B cell (primary cell): ENCODE measurements around the gene CCDC8. TPM values are rescaled to one million over a fixed set of nuclear protein-coding genes. Genes with fewer than 3 reads are reported as not detected.

Experiments used
- ATAC-seq: fragments of 200-7000 bp; cut with Tn5 transposase; one replicate; pipeline ENCODE4 v1.10.0; 2021; ENCODE audit warnings: low read depth, mild to moderate bottlenecking, moderate number of reproducible peaks, moderate library complexity
- CTCF ChIA-PET: fragments of 350-600 bp; sonication (Branson Sonifier 250); formaldehyde crosslinking; loops from one replicate; lab custom pipeline; 2021; ENCODE audit warnings: antibody characterized with exemption, inconsistent platforms; lab: Charles Lee
- POLR2A ChIA-PET: fragments of 350-600 bp; sonication (Branson Sonifier 250); formaldehyde crosslinking; loops from one replicate; lab custom pipeline; 2021; ENCODE audit warnings: antibody characterized with exemption; lab: Charles Lee
- DNase-seq: peaks from one replicate; pipeline ENCODE4 v3.0.0; 2013
- H2AFZ ChIP-seq: 2 replicates; pipeline ENCODE4 v1.6.1; 2012; ENCODE audit warnings: mild to moderate bottlenecking, low read depth, low read length; ENCODE audit not compliant: insufficient read depth, poor library complexity, severe bottlenecking
- H3K27ac ChIP-seq, 2 donors: 1 replicate in 1 of 2; 2 replicates in 1 of 2; pipeline ENCODE4 v1.5.1; 2012 to 2013; ENCODE audit warnings: low read length in 2 of 2, mild to moderate bottlenecking in 2 of 2, moderate library complexity in 1 of 2
- H3K27me3 ChIP-seq, 4 experiments: fragments of 200-600 bp in 1 of 4; sonication (generic) in 1 of 4; replicated peaks in 1 of 4; 1 replicate in 2 of 4; 2 replicates in 2 of 4; pipeline versions ENCODE4 v1.6.1 to v1.7.0; 2013 to 2016; ENCODE audit warnings: low read length in 3 of 4, mild to moderate bottlenecking in 2 of 4, mixed read lengths in 1 of 4, moderate library complexity in 1 of 4; ENCODE audit not compliant: insufficient read depth in 4 of 4, control insufficient read depth in 3 of 4; ENCODE audit errors: control extremely low read depth in 1 of 4
- H3K36me3 ChIP-seq, 2 experiments: replicated peaks in 1 of 2; 1 replicate in 1 of 2; 2 replicates in 1 of 2; pipeline versions ENCODE4 v1.6.1 to v1.7.1; 2013; ENCODE audit warnings: low read length in 1 of 2; ENCODE audit not compliant: insufficient read depth in 2 of 2, control insufficient read depth in 1 of 2; ENCODE audit errors: control extremely low read depth in 1 of 2, extremely low read depth in 1 of 2
- H3K4me1 ChIP-seq, 2 donors: fragments of 200-600 bp in 1 of 2; sonication (generic) in 1 of 2; 1 replicate in 1 of 2; 2 replicates in 1 of 2; pipeline versions ENCODE4 v1.5.1 to v1.6.1; 2013 to 2017; ENCODE audit warnings: low read length in 2 of 2; ENCODE audit not compliant: control insufficient read depth in 2 of 2, insufficient read depth in 2 of 2
- H3K4me2 ChIP-seq: replicated peaks from 2 replicates; pipeline ENCODE3; 2012; ENCODE audit warnings: mild to moderate bottlenecking, low read depth, low read length; ENCODE audit not compliant: poor library complexity, severe bottlenecking
- H3K4me3 ChIP-seq, 5 experiments: fragments of 200-600 bp in 1 of 5; sonication (generic) in 1 of 5; 1 replicate in 3 of 5; 2 replicates in 2 of 5; pipeline versions ENCODE4 v1.5.1 to v1.7.0; 2011 to 2016; ENCODE audit warnings: low read length in 4 of 5, mild to moderate bottlenecking in 4 of 5, low read depth in 2 of 5, control low read depth in 1 of 5, moderate library complexity in 1 of 5; ENCODE audit not compliant: insufficient read depth in 1 of 5; ENCODE audit errors: control extremely low read depth in 1 of 5, extremely low read depth in 1 of 5
- H3K79me2 ChIP-seq: fragments of 200-600 bp; sonication (generic); one replicate; pipeline ENCODE4 v1.6.0; 2016; ENCODE audit warnings: low read length; ENCODE audit not compliant: control insufficient read depth, insufficient read depth
- H3K9ac ChIP-seq: fragments of 200-600 bp; sonication (generic); 2 replicates; pipeline ENCODE4 v1.6.1; 2017; ENCODE audit warnings: mild to moderate bottlenecking, low read length, moderate library complexity
- H3K9me3 ChIP-seq, 3 donors: one replicate each; pipeline versions ENCODE4 v1.6.1 to v1.7.1; 2013; ENCODE audit warnings: low read length in 2 of 3; ENCODE audit not compliant: control insufficient read depth in 2 of 3, insufficient read depth in 1 of 3; ENCODE audit errors: control extremely low read depth in 1 of 3
- H4K20me1 ChIP-seq: 2 replicates; pipeline ENCODE4 v1.6.0; 2012; ENCODE audit warnings: mild to moderate bottlenecking, low read length; ENCODE audit not compliant: insufficient read depth, control insufficient read depth, poor library complexity, severe bottlenecking
- H3K27ac Mint-ChIP-seq: one replicate; pipeline ENCODE4 v1.8.0; 2021; ENCODE audit warnings: mixed read lengths
- H3K27me3 Mint-ChIP-seq: one replicate; pipeline ENCODE4 v1.8.0; 2021; ENCODE audit warnings: mixed read lengths
- H3K4me1 Mint-ChIP-seq: one replicate; pipeline ENCODE4 v1.8.0; 2021; ENCODE audit warnings: mixed read lengths
- H3K4me3 Mint-ChIP-seq: one replicate; pipeline ENCODE4 v1.8.0; 2021; ENCODE audit warnings: mixed read lengths
- H3K9me3 Mint-ChIP-seq: one replicate; pipeline ENCODE4 v1.8.0; 2022; ENCODE audit warnings: mixed read lengths; ENCODE audit not compliant: insufficient read depth
- EZH2 ChIP-seq: IDR thresholded peaks from 2 replicates; pipeline ENCODE4 v1.6.1; 2012; ENCODE audit warnings: borderline replicate concordance, low read depth, mild to moderate bottlenecking, moderate library complexity, low read length; ENCODE audit not compliant: insufficient read depth, poor library complexity, severe bottlenecking
- WGBS: methylation state at CpG from one replicate; pipeline ENCODE4 v1.1.5; 2013; ENCODE audit warnings: missing lambda C conversion rate; ENCODE audit not compliant: insufficient coverage; 5-methylcytosine and 5-hydroxymethylcytosine counted together
- intact Hi-C: fragments of 100-400 bp; cut with micrococcal nuclease; formaldehyde crosslinking; loops from one replicate; pipeline ENCODE4 v1.10.0; 2022
- polyA plus RNA-seq: library from polyadenylated mRNA; depleted of rRNA; stranded (reverse); fragments of >200 nt; gene quantifications from 2 replicates; pipeline ENCODE4 v1.2.3, GENCODE V29; 2012
- total RNA-seq, 2 donors: library from RNA; stranded (reverse); fragments of 120-200 nt in 1 of 2; gene quantifications; 1 replicate in 1 of 2; 2 replicates in 1 of 2; pipeline versions ENCODE4 v1.2.3 to v1.2.4, GENCODE V29; 2013 to 2022
- TF ChIP-seq, protein P1 (sequence below): fragments of 200-600 bp; IDR thresholded peaks from one replicate; pipeline ENCODE4 v1.8.0; 2022; ENCODE audit warnings: antibody characterized with exemption, mild to moderate bottlenecking

Gene CCDC8
- total and polyA plus RNA-seq, 2 donors (not counting 1 experiment from before 2014, with no cell fraction given), result not detected

- Histone ChIP-seq H3K9ac (no peak overlapping the region), H3K27me3 (no peaks in the 10 kb centered on the region), H3K79me2 (peaks cover 60% of the 10 kb centered on the region), H3K36me3 (peaks cover 0 to 30% of the 10 kb centered on the region in 2 experiments), H4K20me1 (peaks cover 53% of the 10 kb centered on the region), H3K27ac (no peak overlapping the region), H3K9me3 (no peaks in the 10 kb centered on the region), H3K4me1 (no peaks in the 10 kb centered on the region), H2AFZ (no peak overlapping the region), H3K4me3 (no peak overlapping the region), H3K4me2 (no peak overlapping the region)
- no peaks in the 10 kb centered on the region for H3K27me3 Mint-ChIP-seq
- ATAC-seq (no peak), DNase-seq (no peak)
- WGBS, result 50% methylated on average over 5 of the region's 10 CpGs
- H3K4me3 Mint-ChIP-seq, result no peak overlapping the region
- H3K9me3 Mint-ChIP-seq, result no peaks in the 10 kb centered on the region
- intact Hi-C loops, result no loop called here
- no peak overlapping the region for H3K27ac Mint-ChIP-seq
- ChIA-PET POLR2A (no interaction called here), CTCF (no interaction called here)
- peaks cover 4% of the 10 kb centered on the region for H3K4me1 Mint-ChIP-seq
- TF ChIP-seq, protein P1, sequence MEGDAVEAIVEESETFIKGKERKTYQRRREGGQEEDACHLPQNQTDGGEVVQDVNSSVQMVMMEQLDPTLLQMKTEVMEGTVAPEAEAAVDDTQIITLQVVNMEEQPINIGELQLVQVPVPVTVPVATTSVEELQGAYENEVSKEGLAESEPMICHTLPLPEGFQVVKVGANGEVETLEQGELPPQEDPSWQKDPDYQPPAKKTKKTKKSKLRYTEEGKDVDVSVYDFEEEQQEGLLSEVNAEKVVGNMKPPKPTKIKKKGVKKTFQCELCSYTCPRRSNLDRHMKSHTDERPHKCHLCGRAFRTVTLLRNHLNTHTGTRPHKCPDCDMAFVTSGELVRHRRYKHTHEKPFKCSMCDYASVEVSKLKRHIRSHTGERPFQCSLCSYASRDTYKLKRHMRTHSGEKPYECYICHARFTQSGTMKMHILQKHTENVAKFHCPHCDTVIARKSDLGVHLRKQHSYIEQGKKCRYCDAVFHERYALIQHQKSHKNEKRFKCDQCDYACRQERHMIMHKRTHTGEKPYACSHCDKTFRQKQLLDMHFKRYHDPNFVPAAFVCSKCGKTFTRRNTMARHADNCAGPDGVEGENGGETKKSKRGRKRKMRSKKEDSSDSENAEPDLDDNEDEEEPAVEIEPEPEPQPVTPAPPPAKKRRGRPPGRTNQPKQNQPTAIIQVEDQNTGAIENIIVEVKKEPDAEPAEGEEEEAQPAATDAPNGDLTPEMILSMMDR, result no peak
- no peak for TF ChIP-seq EZH2
Measured at GRCh38 chr19:46371371-46371901, 41.9 kb downstream of the CCDC8 start.

DNA sequence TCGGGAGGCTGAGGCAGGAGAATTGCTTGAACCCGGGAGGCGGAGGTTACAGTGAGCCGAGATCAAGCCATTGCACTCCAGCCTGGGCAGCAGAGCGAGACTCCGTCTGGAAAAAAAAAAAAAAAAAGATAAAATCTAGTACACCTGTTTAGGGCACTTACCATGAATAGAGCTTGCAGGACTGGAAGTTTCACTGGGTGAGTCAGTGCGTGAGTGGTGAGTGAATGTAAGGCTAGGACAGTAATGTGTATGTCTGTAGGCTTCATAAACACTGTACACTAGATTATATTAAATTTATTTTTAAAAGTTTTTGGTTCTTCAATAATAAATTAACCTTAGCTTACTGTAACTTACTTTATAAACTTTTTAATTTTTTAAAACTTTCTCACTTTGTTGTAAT lies 43.5 kb downstream of the CCDC8 start:
- Histone ChIP-seq H3K4me2 (no peak overlapping the region), H3K36me3 (peaks cover 0 to 34% of the 10 kb centered on the region in 2 experiments), H3K9ac (no peak overlapping the region), H3K9me3 (no peaks in the 10 kb centered on the region), H4K20me1 (peaks cover 59% of the 10 kb centered on the region), H3K27me3 (no peaks in the 10 kb centered on the region), H3K4me1 (no peaks in the 10 kb centered on the region), H3K79me2 (peaks cover 72% of the 10 kb centered on the region), H3K4me3 (no peak overlapping the region), H2AFZ (no peak overlapping the region), H3K27ac (no peak overlapping the region)
- Mint-ChIP-seq H3K9me3 (no peaks in the 10 kb centered on the region), H3K4me1 (peaks cover 4% of the 10 kb centered on the region), H3K4me3 (no peak overlapping the region), H3K27ac (no peak overlapping the region), H3K27me3 (no peaks in the 10 kb centered on the region)
- ChIA-PET POLR2A (no interaction called here), CTCF (interaction anchor here (1.1 kb wide), 1 partner anchor 142 kb away, joined by 4 read pairs; no protein-coding TSS in a partner anchor)
- no peak for TF ChIP-seq EZH2
- TF ChIP-seq, protein P1, result no peak
- whole genome bisulfite sequencing, result no CpG with 5 or more reads among the region's 7 CpGs
- ATAC-seq, result no peak
- intact Hi-C loops, result no loop called here
- no peak for DNase-seq
